Lung (tissue), 12 donors: ENCODE results near the gene ATN1. TPM values are rescaled to one million over a fixed set of nuclear protein-coding genes. Genes with fewer than 3 reads are reported as not detected.

Source experiments
- ATAC-seq: fragments of 200-7000 bp; cut with Tn5 transposase; one replicate; pipeline ENCODE4 v1.9.1; 2020; ENCODE audit warnings: moderate number of reproducible peaks; ENCODE audit not compliant: insufficient read depth, low FRiP score
- DNase-seq, 3 donors: peaks; one replicate each; pipeline ENCODE4 v3.0.0-alpha.2; 2013 to 2017
- H3K27ac ChIP-seq, 2 donors: one replicate each; pipeline ENCODE4 v1.5.1; 2013; ENCODE audit warnings: mild to moderate bottlenecking in 2 of 2, moderate library complexity in 2 of 2, control low read depth in 1 of 2, inconsistent platforms in 1 of 2, low read depth in 1 of 2, low read length in 1 of 2
- H3K27me3 ChIP-seq, 3 donors: one replicate each; pipeline ENCODE4 v1.5.1; 2013; ENCODE audit warnings: low read length in 2 of 3; ENCODE audit not compliant: control insufficient read depth in 3 of 3, insufficient read depth in 3 of 3
- H3K36me3 ChIP-seq, 4 donors: one replicate each; pipeline ENCODE4 v1.5.1; 2013; ENCODE audit warnings: low read length in 4 of 4, mild to moderate bottlenecking in 1 of 4, moderate library complexity in 1 of 4; ENCODE audit not compliant: control insufficient read depth in 4 of 4, insufficient read depth in 4 of 4
- H3K4me1 ChIP-seq, 5 donors: one replicate each; pipeline ENCODE4 v1.5.1; 2013; ENCODE audit warnings: low read length in 5 of 5, mild to moderate bottlenecking in 2 of 5, moderate library complexity in 1 of 5; ENCODE audit not compliant: control insufficient read depth in 5 of 5, insufficient read depth in 5 of 5
- H3K4me3 ChIP-seq: one replicate; pipeline ENCODE4 v1.5.1; 2013; ENCODE audit warnings: mild to moderate bottlenecking, control low read depth, moderate library complexity
- H3K9ac ChIP-seq, 2 donors: one replicate each; pipeline ENCODE4 v1.5.1; 2013; ENCODE audit warnings: low read length in 2 of 2, control low read depth in 1 of 2; ENCODE audit not compliant: insufficient read depth in 1 of 2
- H3K9me3 ChIP-seq, 4 donors: one replicate each; pipeline ENCODE4 v1.5.1; 2013; ENCODE audit warnings: low read length in 3 of 4, mild to moderate bottlenecking in 1 of 4, moderate library complexity in 1 of 4; ENCODE audit not compliant: control insufficient read depth in 4 of 4, insufficient read depth in 3 of 4
- CTCF ChIP-seq: IDR thresholded peaks from 2 replicates; pipeline ENCODE4 v1.5.1; 2012; ENCODE audit warnings: mild to moderate bottlenecking; ENCODE audit errors: control extremely low read depth, extremely low read depth
- WGBS, 2 donors: extraction: QIAGEN DNeasy Blood & Tissue Kit; methylation state at CpG; one replicate each; pipeline ENCODE4 v1.1.7; 2013; 5-methylcytosine and 5-hydroxymethylcytosine counted together
- polyA plus RNA-seq, 2 donors: library from polyadenylated mRNA; stranded (reverse); fragments of 200-250 nt; gene quantifications; one replicate each; pipeline ENCODE4 v1.2.1, GENCODE V29; 2013
- total RNA-seq, 2 donors: library from RNA; depleted of rRNA in 1 of 2; stranded (reverse); fragments of >200 nt in 1 of 2; gene quantifications; one replicate each; pipeline ENCODE4 v1.2.1, GENCODE V29; 2014 to 2021
- donor health status: control.
- donor health status: control.
- donor health status: Bipolar disorder and iron deficiency.
- donor health status: healthy.
- donor health status: DM: yes; HTN: yes; CAD: no.

ATN1 gene
- total and polyA plus RNA-seq, 4 donors, result 63.5 to 113 (median 79.8) TPM

- no peak for ATAC-seq
Observed at GRCh38 chr12:6914947-6915788, 12.6 kb upstream of the ATN1 start.

GRCh38 chr12:6915789-6916285, 11.9 kb upstream of the ATN1 start:
- peaks cover 0 to 14% (median 11%) of the 10 kb centered on the region in 5 donors for H3K4me1 ChIP-seq
- H3K4me3 ChIP-seq, result no peak overlapping the region
- DNase-seq, result no peak
- H3K27ac ChIP-seq, result no peak overlapping the region
- no peak overlapping the region for H3K9ac ChIP-seq
- 83 to 86% methylated on average over 14 of the region's 14 CpGs for WGBS, 2 donors
- no peak for TF ChIP-seq CTCF
- H3K9me3 ChIP-seq, result no peaks in the 10 kb centered on the region
- H3K36me3 ChIP-seq, result peaks cover 0 to 7% (median 0%) of the 10 kb centered on the region in 4 donors
- no peak for ATAC-seq
- peaks cover 0 to 24% (median 13%) of the 10 kb centered on the region in 3 donors for H3K27me3 ChIP-seq

More at GRCh38 chr12:6914947-6915788, 12.6 kb upstream of the ATN1 start:
- peak overlapping the region in 1 of 2 donors; percentile 20 for H3K27ac ChIP-seq
- DNase-seq, result no peak
- H3K9ac ChIP-seq, result no peak overlapping the region
- H3K4me3 ChIP-seq, result peak overlapping the region; percentile 52
- peaks cover 0 to 14% (median 11%) of the 10 kb centered on the region in 5 donors for H3K4me1 ChIP-seq
- no peaks in the 10 kb centered on the region for H3K9me3 ChIP-seq
- H3K27me3 ChIP-seq, result peaks cover 0 to 24% (median 13%) of the 10 kb centered on the region in 3 donors
- TF ChIP-seq CTCF, result no peak
- H3K36me3 ChIP-seq, result peaks cover 0 to 7% (median 0%) of the 10 kb centered on the region in 4 donors
- WGBS, 2 donors, result 24 to 27% methylated on average over 27 to 29 of the region's 29 CpGs

GRCh38 chr12:6916426-6917200, 11.1 kb upstream of the ATN1 start:
- WGBS, 2 donors, result 93 to 98% methylated on average over 11 of the region's 11 CpGs
- H3K9ac ChIP-seq, result no peak overlapping the region
- H3K27ac ChIP-seq, result no peak overlapping the region
- no peak for DNase-seq
- peaks cover 0 to 14% (median 11%) of the 10 kb centered on the region in 5 donors for H3K4me1 ChIP-seq
- TF ChIP-seq CTCF, result no peak
- peaks cover 0 to 24% (median 13%) of the 10 kb centered on the region in 3 donors for H3K27me3 ChIP-seq
- no peak overlapping the region for H3K4me3 ChIP-seq
- H3K36me3 ChIP-seq, result peaks cover 0 to 9% (median 0%) of the 10 kb centered on the region in 4 donors
- H3K9me3 ChIP-seq, result no peaks in the 10 kb centered on the region
- no peak for ATAC-seq
